IPS DF 6.9 (cell line): Measurements from ENCODE around the gene KAZN.

ENCODE experiments used
- DNase-seq: peaks from one replicate; pipeline ENCODE4 v3.0.0-alpha.2; 2013; ENCODE audit warnings: low read depth, low spot score
- H3K27ac ChIP-seq: one replicate; pipeline ENCODE4 v1.5.1; 2013; ENCODE audit warnings: low read length, control low read depth
- H3K27me3 ChIP-seq: 2 replicates; pipeline ENCODE4 v1.6.1; 2013; ENCODE audit warnings: mild to moderate bottlenecking, low read length; ENCODE audit not compliant: control insufficient read depth, insufficient read depth
- H3K36me3 ChIP-seq: 2 replicates; pipeline ENCODE4 v1.6.1; 2013; ENCODE audit warnings: low read length; ENCODE audit not compliant: control insufficient read depth, insufficient read depth
- H3K4me1 ChIP-seq: 2 replicates; pipeline ENCODE4 v1.6.1; 2013; ENCODE audit warnings: low read length; ENCODE audit not compliant: control insufficient read depth, insufficient read depth
- H3K4me3 ChIP-seq: 2 replicates; pipeline ENCODE4 v1.5.1; 2013; ENCODE audit warnings: mild to moderate bottlenecking, low read length
- H3K9me3 ChIP-seq: 2 replicates; pipeline ENCODE4 v1.6.1; 2013; ENCODE audit warnings: low read length, inconsistent platforms; ENCODE audit not compliant: control insufficient read depth, insufficient read depth
- WGBS: extraction: QIAGEN DNeasy Blood & Tissue Kit; methylation state at CpG from one replicate; pipeline ENCODE4 v1.1.7; 2013; ENCODE audit warnings: mixed read lengths, missing lambda C conversion rate; ENCODE audit not compliant: insufficient read length, insufficient coverage; 5-methylcytosine and 5-hydroxymethylcytosine counted together

KAZN gene

DNA sequence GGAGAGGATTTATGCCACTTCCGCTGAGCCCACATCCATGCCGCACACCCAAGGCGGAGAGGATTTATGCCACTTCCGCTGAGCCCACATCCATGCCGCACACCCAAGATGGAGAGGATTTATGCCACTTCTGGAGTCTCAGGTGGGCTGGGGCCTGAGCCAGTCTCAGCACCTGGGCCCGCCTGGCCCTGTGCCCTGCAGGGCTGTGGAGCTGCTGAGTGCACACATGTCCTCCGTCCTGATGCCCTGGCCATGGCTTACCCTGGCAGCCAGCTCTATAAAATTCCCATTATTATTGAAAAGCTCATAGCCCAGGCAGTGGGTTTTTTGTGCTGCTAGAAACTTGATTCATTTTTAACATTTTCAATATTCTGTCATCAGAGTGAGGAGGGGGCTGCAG lies 465.3 kb downstream of the KAZN start:
- WGBS, result no CpG with 5 or more reads among the region's 7 CpGs
- Histone ChIP-seq H3K36me3 (no peaks in the 10 kb centered on the region), H3K27me3 (no peaks in the 10 kb centered on the region), H3K4me1 (no peaks in the 10 kb centered on the region; the same call in 1 of the 2 replicates), H3K9me3 (no peaks in the 10 kb centered on the region), H3K4me3 (no peak overlapping the region), H3K27ac (no peak overlapping the region)
- no peak for DNase-seq

DNA sequence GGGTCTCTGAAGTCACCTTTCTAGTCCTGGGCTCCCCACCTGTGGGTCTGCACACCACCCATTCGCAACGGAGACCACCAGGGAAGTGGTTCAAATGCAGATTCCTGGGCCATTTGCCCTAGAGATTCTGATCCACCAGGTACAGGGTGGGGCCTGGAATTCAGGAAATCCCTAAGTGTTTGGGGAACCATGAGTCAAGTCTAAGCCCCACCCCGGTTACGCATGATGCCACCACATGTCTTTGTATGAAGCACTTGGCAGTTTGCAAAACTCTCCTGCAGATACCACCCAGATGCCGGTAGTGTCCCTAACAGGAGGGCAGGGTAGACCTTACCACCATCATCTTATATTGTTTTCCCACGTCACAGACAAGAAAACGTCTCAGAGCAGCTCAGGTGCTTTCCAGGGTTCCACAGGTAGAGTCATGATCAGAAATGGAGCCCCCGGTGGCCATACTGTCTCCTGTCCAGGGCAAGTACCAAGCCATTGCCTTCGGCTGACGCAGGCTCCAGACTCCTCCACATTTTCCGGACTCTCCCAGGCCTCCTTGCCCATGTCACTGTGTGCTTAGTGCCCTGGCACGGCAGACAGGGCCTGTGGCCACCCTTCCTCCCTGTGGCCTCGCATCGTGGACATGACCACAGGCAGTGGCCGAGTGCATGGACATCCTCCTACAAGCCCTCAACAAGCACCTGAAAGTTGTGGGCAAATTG lies 465.9 kb downstream of the KAZN start:
- Histone ChIP-seq H3K27ac (no peak overlapping the region), H3K36me3 (no peaks in the 10 kb centered on the region), H3K4me3 (no peak overlapping the region), H3K4me1 (no peaks in the 10 kb centered on the region; the same call in 1 of the 2 replicates), H3K9me3 (no peaks in the 10 kb centered on the region), H3K27me3 (no peaks in the 10 kb centered on the region)
- WGBS, result no CpG with 5 or more reads among the region's 15 CpGs
- DNase-seq, result no peak

DNA sequence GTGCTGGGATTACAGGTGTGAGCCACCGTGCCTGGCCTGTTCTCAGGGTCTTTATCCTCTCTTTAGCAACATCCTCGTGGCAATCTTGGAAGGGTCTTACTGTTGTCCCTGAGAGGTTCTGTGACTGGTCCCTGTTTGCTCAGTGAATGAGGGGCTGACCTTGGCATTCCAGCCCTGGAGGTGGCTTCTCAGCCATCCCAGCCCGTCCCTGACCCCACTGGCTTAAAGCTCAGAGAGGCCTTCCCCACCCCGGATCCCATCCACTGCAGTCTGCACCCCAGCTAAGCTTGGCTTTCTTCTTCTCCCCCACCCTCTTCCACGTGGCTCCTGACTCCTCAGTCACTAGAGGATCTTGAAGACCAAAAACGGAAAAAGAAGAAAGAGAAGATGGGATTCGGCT lies 466.8 kb downstream of the KAZN start:
- WGBS, result no CpG with 5 or more reads among the region's 7 CpGs
- Histone ChIP-seq H3K36me3 (no peaks in the 10 kb centered on the region), H3K27me3 (no peaks in the 10 kb centered on the region), H3K27ac (no peak overlapping the region), H3K4me3 (no peak overlapping the region), H3K4me1 (no peaks in the 10 kb centered on the region; the same call in 1 of the 2 replicates), H3K9me3 (no peaks in the 10 kb centered on the region)
- no peak for DNase-seq

DNA sequence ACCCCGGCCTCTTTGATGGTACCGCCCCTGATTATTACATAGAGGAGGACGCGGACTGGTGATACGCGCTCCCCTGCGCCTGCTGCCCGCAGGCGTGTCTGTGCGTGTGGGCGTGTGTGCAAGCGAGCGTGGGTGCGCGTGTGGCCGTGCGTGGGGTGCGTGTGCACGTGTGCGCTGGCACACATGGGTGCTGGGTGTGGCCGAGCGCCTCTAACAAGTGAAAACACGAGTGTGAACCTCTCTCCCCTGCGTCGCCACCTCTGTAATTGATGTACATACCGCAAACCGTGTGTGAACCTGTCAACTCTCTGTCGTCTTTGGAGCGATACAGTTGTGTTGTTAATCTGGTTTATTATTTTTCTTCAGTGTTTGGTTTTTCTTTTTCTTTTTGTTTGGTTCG lies 467.3 kb downstream of the KAZN start:
- no CpG with 5 or more reads among the region's 30 CpGs for WGBS
- Histone ChIP-seq H3K27me3 (no peaks in the 10 kb centered on the region), H3K4me3 (no peak overlapping the region), H3K9me3 (no peaks in the 10 kb centered on the region), H3K36me3 (no peaks in the 10 kb centered on the region), H3K4me1 (no peaks in the 10 kb centered on the region), H3K27ac (no peak overlapping the region)
- DNase-seq, result no peak

DNA sequence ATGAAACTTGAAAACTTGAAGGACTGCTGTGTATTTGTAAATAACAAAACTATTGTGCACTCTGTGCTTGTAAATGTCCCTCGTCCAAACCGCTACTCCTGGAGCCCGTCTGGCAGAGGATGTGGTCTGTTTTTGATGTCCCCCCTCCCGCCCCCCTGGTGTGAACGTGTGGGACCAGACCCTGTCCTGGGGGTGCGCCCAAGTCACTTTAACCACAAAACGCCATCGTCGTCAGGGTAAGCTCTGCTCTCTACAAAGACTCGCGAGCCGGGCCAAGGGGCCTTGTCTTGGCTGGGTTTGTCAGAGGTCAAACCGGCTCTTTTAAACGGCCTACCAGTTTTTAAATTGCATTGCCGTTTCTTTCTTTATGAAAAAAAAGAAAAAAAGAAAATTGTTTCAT lies 467.7 kb downstream of the KAZN start:
- no peak for DNase-seq
- H3K27me3 ChIP-seq, result no peaks in the 10 kb centered on the region
- no peaks in the 10 kb centered on the region for H3K4me1 ChIP-seq
- no peak overlapping the region for H3K4me3 ChIP-seq
- WGBS, result no CpG with 5 or more reads among the region's 15 CpGs
- H3K36me3 ChIP-seq, result no peaks in the 10 kb centered on the region
- H3K9me3 ChIP-seq, result no peaks in the 10 kb centered on the region
- no peak overlapping the region for H3K27ac ChIP-seq

DNA sequence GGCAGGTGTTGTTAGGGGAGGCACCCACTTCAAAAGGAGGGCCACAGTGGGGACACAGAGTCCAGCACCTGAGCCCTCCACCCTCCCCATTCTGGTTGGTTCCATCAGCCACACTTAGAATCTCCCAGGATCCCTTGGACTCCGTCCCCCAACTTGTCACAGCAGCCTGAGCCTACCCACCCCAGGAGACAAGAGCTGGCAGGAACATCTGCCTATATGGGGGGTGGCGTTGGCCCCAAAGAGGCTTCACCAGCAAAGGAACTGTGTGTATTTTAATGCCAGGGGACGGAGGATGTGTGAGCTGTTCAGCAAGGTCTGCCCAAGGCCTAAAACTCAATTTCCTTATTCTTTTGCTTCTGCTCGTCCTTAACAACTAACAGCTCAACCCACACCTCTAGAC lies 468.7 kb downstream of the KAZN start:
- WGBS, result no CpG with 5 or more reads among the region's 4 CpGs
- no peak overlapping the region for H3K4me3 ChIP-seq
- no peak for DNase-seq

DNA sequence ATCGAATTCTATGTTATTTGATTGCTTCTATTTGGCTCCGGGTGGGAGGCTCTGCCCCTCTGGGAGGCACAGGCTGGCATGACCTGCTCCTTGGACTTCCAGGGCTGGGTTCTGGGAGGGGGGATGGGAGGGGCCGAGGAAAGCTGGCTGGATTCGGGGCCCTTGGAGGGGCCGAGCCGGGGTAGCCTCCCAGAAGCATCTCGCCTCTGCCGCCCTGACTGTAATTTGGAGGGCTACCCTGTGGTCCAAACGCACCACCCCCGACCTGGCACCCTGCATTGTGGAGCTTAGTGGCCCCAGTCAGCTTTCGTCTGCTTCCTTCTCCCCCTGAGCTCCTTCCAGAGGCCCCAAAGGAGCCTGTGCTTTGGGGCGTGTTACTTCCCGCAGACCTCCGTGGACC lies 469.7 kb downstream of the KAZN start:
- DNase-seq, result no peak
- Histone ChIP-seq H3K27me3 (no peaks in the 10 kb centered on the region), H3K4me1 (no peaks in the 10 kb centered on the region), H3K27ac (no peak overlapping the region), H3K4me3 (no peak overlapping the region), H3K9me3 (no peaks in the 10 kb centered on the region), H3K36me3 (no peaks in the 10 kb centered on the region)
- WGBS, result no CpG with 5 or more reads among the region's 14 CpGs

More for the DNA sequence above, 468.7 kb downstream of the KAZN start:
- no peak overlapping the region for H3K27ac ChIP-seq
- no peaks in the 10 kb centered on the region for H3K4me1 ChIP-seq
- H3K9me3 ChIP-seq, result no peaks in the 10 kb centered on the region
- H3K27me3 ChIP-seq, result no peaks in the 10 kb centered on the region
- H3K36me3 ChIP-seq, result no peaks in the 10 kb centered on the region

DNA sequence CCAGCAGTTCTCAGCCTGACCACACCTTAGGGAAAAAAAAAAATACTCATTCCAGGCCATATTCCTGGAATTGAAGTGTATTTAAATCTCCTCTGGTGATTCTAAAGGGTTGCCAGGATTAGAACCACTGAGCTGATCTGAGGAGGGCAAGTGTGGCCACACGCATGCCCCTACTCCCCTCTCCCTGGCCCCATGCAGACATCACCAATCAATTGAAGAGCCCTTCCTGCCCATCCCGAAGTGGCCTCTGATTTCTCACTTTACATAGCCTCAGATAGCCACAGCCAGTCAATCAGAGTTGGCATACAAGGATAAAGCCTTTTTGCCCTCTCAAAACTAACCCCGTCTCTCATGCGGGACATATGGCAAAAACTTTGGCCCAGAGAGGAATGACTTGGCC lies 470.5 kb downstream of the KAZN start:
- no CpG with 5 or more reads among the region's 4 CpGs for WGBS
- DNase-seq, result no peak

DNA sequence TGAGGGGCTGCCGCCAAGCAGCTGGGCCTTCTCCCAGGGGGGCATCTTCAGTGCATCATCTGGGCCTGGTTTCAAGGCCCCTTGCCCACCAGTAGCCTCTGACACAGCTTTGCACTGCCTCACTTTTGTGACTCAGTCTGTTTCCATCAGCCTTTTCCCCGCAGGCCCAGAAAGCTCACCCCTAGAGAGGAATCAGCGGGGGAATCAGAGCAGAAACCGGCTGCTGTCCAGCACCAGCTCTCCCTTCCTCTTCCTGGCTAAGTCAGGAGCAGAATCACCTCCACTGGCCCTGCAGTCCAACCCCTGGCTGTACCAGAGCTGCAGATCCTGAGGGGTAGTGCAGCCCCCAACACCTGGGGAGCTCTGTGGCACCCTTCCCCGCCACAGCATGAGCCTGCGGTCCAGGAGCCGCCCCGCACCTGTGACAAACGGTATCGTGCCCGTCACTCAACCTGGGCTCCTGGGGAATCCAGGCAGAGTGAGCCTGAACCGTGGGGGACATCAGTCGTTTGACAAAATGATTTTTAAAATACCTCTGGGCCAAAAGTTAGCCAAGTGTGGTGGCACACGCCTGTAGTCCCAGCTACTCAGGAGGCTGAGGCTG lies 471.8 kb downstream of the KAZN start:
- Histone ChIP-seq H3K4me1 (no peaks in the 10 kb centered on the region), H3K9me3 (no peaks in the 10 kb centered on the region), H3K27ac (no peak overlapping the region), H3K4me3 (no peak overlapping the region), H3K36me3 (no peaks in the 10 kb centered on the region), H3K27me3 (no peaks in the 10 kb centered on the region)
- no CpG with 5 or more reads among the region's 14 CpGs for WGBS
- no peak for DNase-seq

More for the DNA sequence above, 470.5 kb downstream of the KAZN start:
- H3K27ac ChIP-seq, result no peak overlapping the region
- no peaks in the 10 kb centered on the region for H3K9me3 ChIP-seq
- no peaks in the 10 kb centered on the region for H3K36me3 ChIP-seq
- no peaks in the 10 kb centered on the region for H3K27me3 ChIP-seq
- no peaks in the 10 kb centered on the region for H3K4me1 ChIP-seq
- H3K4me3 ChIP-seq, result no peak overlapping the region

DNA sequence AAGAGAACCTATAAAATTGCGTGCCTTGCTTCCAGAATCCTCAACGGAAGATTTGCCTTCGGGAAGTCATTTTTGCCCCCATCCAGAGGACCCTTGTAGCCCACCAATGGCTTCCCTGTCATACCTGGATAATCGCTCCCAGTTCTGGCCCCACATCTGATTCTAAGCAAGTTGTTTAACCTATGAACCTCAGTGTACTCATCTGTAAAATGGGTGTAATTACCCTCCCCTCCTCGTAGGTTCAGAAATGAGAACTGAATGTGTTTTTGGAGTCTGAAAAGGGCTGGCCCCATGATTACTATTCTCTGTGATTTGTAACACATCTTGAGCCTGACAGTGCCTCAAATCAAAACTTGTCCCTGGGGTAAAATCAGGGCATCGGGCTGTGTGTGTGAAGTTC lies 473.5 kb downstream of the KAZN start:
- WGBS, result no CpG with 5 or more reads among the region's 6 CpGs

DNA sequence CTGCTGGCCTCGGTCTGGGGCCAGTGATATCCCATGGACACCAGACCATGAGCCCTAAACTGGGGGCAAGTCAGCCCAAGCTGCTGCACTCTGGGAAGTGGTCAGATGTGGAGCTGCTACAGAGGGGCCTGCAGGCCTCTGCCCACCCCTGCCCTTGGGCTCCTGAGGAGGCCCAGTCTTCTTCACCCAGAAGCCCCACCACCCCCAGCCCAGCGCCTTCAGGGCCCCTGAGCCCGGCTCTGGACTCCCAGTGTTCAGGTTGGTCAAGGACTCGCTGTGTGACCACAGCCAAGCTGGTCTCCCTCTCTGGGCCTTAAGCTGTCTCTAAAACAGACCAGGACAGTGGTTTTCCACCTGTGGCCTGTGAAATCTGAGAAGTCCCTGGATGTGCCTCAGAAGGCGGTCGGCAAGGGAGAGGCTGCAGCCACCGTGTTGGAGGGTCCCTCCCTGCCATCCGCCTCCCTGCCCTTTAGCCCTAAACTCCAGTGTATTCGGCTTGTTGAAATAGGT lies 475.4 kb downstream of the KAZN start:
- Histone ChIP-seq H3K27ac (no peak overlapping the region), H3K9me3 (no peaks in the 10 kb centered on the region)
- no CpG with 5 or more reads among the region's 9 CpGs for WGBS

More for the DNA sequence above, 473.5 kb downstream of the KAZN start:
- H3K4me1 ChIP-seq, result no peaks in the 10 kb centered on the region
- H3K9me3 ChIP-seq, result no peaks in the 10 kb centered on the region
- no peak overlapping the region for H3K4me3 ChIP-seq
- DNase-seq, result no peak
- H3K36me3 ChIP-seq, result no peaks in the 10 kb centered on the region
- H3K27ac ChIP-seq, result no peak overlapping the region
- H3K27me3 ChIP-seq, result no peaks in the 10 kb centered on the region

More for the DNA sequence above, 475.4 kb downstream of the KAZN start:
- Histone ChIP-seq H3K27me3 (no peaks in the 10 kb centered on the region), H3K4me3 (no peak overlapping the region), H3K36me3 (no peaks in the 10 kb centered on the region), H3K4me1 (no peaks in the 10 kb centered on the region)
- DNase-seq, result no peak
